GM12892 (cell line): ENCODE measurements around the gene FBXL17.

ENCODE experiments used
- POLR2A ChIP-seq: IDR thresholded peaks from 2 replicates; pipeline ENCODE4 v1.6.1; 2011; ENCODE audit warnings: low read depth, low read length, control low read depth
- TAF1 ChIP-seq: IDR thresholded peaks from 2 replicates; pipeline ENCODE4 v1.6.1; 2011; ENCODE audit warnings: low read depth, mild to moderate bottlenecking, control low read depth, low read length, borderline replicate concordance

DNA sequence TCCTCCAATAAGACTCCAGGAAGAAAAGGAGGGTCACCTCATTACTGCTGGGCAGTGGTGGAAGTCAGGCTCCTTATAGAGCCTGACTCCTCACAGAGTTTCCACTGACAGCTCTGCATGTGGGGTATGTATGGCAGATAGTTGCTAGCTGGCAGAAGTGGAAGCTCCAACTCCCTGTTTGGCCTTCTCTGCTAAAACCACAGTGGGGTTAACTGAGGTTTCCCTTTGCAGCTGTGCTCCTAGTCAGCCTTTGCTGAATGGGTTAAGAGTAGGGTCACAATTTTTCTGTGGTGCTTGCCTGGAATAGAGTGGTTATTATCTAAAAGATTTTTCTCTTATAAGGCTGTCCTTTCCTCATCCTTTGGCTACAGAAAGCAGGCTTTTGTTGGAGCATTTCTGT lies 327.5 kb downstream of the FBXL17 start:
- TF ChIP-seq POLR2A: no peak
- TF ChIP-seq TAF1: no peak
